Measurements from ENCODE around the gene VENTX. TPM values are rescaled to one million over a fixed set of nuclear protein-coding genes. Genes with fewer than 3 reads are reported as not detected.

The VENTX gene
- total and polyA plus RNA-seq, 10 of the 15 experiments (the other 5 are each of a cell fraction or from before 2014, with no cell fraction given), result 0.05 TPM; not detected in 9

GRCh38 chr10:133273534-133274143 is 36.0 kb downstream of the VENTX start (continued):
- TF ChIP-seq MLLT1 (IDR thresholded peaks at IDR 0.05) (no peak), CBX3 (IDR thresholded peaks at IDR 0.05; ENCODE audit: borderline replicate concordance, low read depth) (no peak), EP300 (IDR thresholded peaks at IDR 0.05; ENCODE audit: borderline replicate concordance in 1 of 2, control insufficient read depth in 1 of 2, low read depth in 2 of 2, low read length in 2 of 2) (no peak), USF2 (IDR thresholded peaks at IDR 0.05; ENCODE audit: borderline replicate concordance, low read depth, low read length) (no peak), PAX8 (IDR thresholded peaks at IDR 0.05) (no peak), STAT1 (conservative IDR thresholded peaks at IDR 0.05) (no peak)
